Dendritic cell treated with granulocyte-macrophage colony-stimulating factor and Interleukin-4, amounts not matched to agents 40 ng/mL and 50 ng/mL, for 4 days (primary cell): Measurements from ENCODE around the gene DDRGK1.
A peak's percentile ranks its signal among the peaks of the same experiment; 100 is the strongest.
"Not testable (repeated sequence)": the region's sequence is repeated elsewhere in the genome, so short reads cannot be mapped to it uniquely, and the experiment has no call there.

ENCODE experiments used
- H3K27ac Mint-ChIP-seq: one replicate; pipeline ENCODE4 v1.8.0; 2022; ENCODE audit warnings: mild to moderate bottlenecking, mixed read lengths
- H3K27me3 Mint-ChIP-seq: one replicate; pipeline ENCODE4 v1.8.0; 2022; ENCODE audit warnings: mild to moderate bottlenecking, mixed read lengths
- H3K36me3 Mint-ChIP-seq: one replicate; pipeline ENCODE4 v1.8.0; 2022; ENCODE audit warnings: low read depth, mixed read lengths
- H3K4me1 Mint-ChIP-seq: one replicate; pipeline ENCODE4 v1.8.0; 2022; ENCODE audit warnings: low read depth, mixed read lengths
- H3K4me3 Mint-ChIP-seq: one replicate; pipeline ENCODE4 v1.8.0; 2022; ENCODE audit warnings: mild to moderate bottlenecking, moderate library complexity, mixed read lengths
- H3K9me3 Mint-ChIP-seq: one replicate; pipeline ENCODE4 v1.8.0; 2022; ENCODE audit warnings: mixed read lengths
- intact Hi-C: fragments of 100-400 bp; cut with micrococcal nuclease; formaldehyde crosslinking; loops from one replicate; pipeline ENCODE4 v1.15.0; 2022

The DDRGK1 gene

GRCh38 chr20:3215359-3215917 lies 11.0 kb upstream of the DDRGK1 start:
- Mint-ChIP-seq H3K36me3 (peaks cover 56% of the 10 kb centered on the region), H3K4me1 (peaks cover 38% of the 10 kb centered on the region), H3K27ac (peak overlapping the region; percentile 37)
- H3K27me3 Mint-ChIP-seq, intact Hi-C loops, H3K9me3 Mint-ChIP-seq, H3K4me3 Mint-ChIP-seq: not testable (repeated sequence)

GRCh38 chr20:3213226-3213625 lies 8.7 kb upstream of the DDRGK1 start:
- H3K36me3 Mint-ChIP-seq: peaks cover 54% of the 10 kb centered on the region
- H3K4me3 Mint-ChIP-seq: no peak overlapping the region
- intact Hi-C loops: no loop called here
- H3K27ac Mint-ChIP-seq: no peak overlapping the region
- H3K27me3 Mint-ChIP-seq: no peaks in the 10 kb centered on the region
- H3K4me1 Mint-ChIP-seq: peaks cover 48% of the 10 kb centered on the region
- H3K9me3 Mint-ChIP-seq: no peaks in the 10 kb centered on the region

- intact Hi-C loops: no loop called here
- peaks cover 48% of the 10 kb centered on the region for H3K4me1 Mint-ChIP-seq
These were observed 5.9 kb upstream of the DDRGK1 start for GRCh38 chr20:3210346-3210745.

GRCh38 chr20:3209946-3210317 lies 5.5 kb upstream of the DDRGK1 start:
- Mint-ChIP-seq H3K9me3 (no peaks in the 10 kb centered on the region), H3K4me1 (peaks cover 44% of the 10 kb centered on the region), H3K27me3 (no peaks in the 10 kb centered on the region), H3K36me3 (peaks cover 40% of the 10 kb centered on the region), H3K4me3 (peak overlapping the region; percentile 96), H3K27ac (peak overlapping the region; percentile 98)
- intact Hi-C loops: loop anchor here (1.0 kb wide), 1 partner anchor 51 kb away; the partner anchor contains the start of genes FASTKD5 and UBOX5

More at GRCh38 chr20:3210346-3210745, 5.9 kb upstream of the DDRGK1 start:
- peaks cover 42% of the 10 kb centered on the region for H3K36me3 Mint-ChIP-seq
- H3K9me3 Mint-ChIP-seq: no peaks in the 10 kb centered on the region
- peak overlapping the region; percentile 96 for H3K4me3 Mint-ChIP-seq
- peak overlapping the region; percentile 98 for H3K27ac Mint-ChIP-seq
- no peaks in the 10 kb centered on the region for H3K27me3 Mint-ChIP-seq

GRCh38 chr20:3209257-3209945 lies 4.9 kb upstream of the DDRGK1 start, which contains the start of gene ITPA:
Gene ITPA (plus strand): TSS chr20:3209498. CDS start chr20:3209552, 54 bp downstream.
- Mint-ChIP-seq H3K27me3 (no peaks in the 10 kb centered on the region), H3K9me3 (no peaks in the 10 kb centered on the region), H3K4me1 (peaks cover 40% of the 10 kb centered on the region), H3K36me3 (peaks cover 35% of the 10 kb centered on the region), H3K27ac (peak within 1 kb of the TSS; percentile 98), H3K4me3 (peak within 1 kb of the TSS; percentile 96)
- intact Hi-C loops: loop anchor here (1.0 kb wide), 1 partner anchor 50 kb away; the partner anchor contains the start of genes FASTKD5 and UBOX5

- Mint-ChIP-seq H3K27me3 (no peaks in the 10 kb centered on the region), H3K4me1 (peaks cover 36% of the 10 kb centered on the region), H3K36me3 (peaks cover 36% of the 10 kb centered on the region), H3K4me3 (peak overlapping the region; percentile 96), H3K9me3 (no peaks in the 10 kb centered on the region), H3K27ac (peak overlapping the region; percentile 98)
- intact Hi-C loops: loop anchor here (1.0 kb wide), 1 partner anchor 50 kb away; the partner anchor contains the start of genes FASTKD5 and UBOX5
These were observed 4.3 kb upstream of the DDRGK1 start for GRCh38 chr20:3208786-3209256.

GRCh38 chr20:3203315-3204123 lies 963 bp downstream of the DDRGK1 start:
- Mint-ChIP-seq H3K27ac (peak overlapping the region; percentile 88), H3K36me3 (peaks cover 59% of the 10 kb centered on the region), H3K4me3 (peak overlapping the region; percentile 88), H3K9me3 (no peaks in the 10 kb centered on the region), H3K27me3 (no peaks in the 10 kb centered on the region), H3K4me1 (peaks cover 29% of the 10 kb centered on the region)
- intact Hi-C loops: no loop called here

GRCh38 chr20:3202965-3203314 lies 1.5 kb downstream of the DDRGK1 start:
- H3K9me3 Mint-ChIP-seq: no peaks in the 10 kb centered on the region
- peaks cover 64% of the 10 kb centered on the region for H3K36me3 Mint-ChIP-seq
- H3K4me1 Mint-ChIP-seq: peaks cover 23% of the 10 kb centered on the region
- no peaks in the 10 kb centered on the region for H3K27me3 Mint-ChIP-seq
- H3K4me3 Mint-ChIP-seq: peak overlapping the region; percentile 88
- H3K27ac Mint-ChIP-seq: peak overlapping the region; percentile 88
- intact Hi-C loops: no loop called here

GRCh38 chr20:3199976-3200755 lies 4.3 kb downstream of the DDRGK1 start:
- Mint-ChIP-seq H3K36me3 (peaks cover 92% of the 10 kb centered on the region), H3K27me3 (no peaks in the 10 kb centered on the region), H3K4me3 (no peak overlapping the region), H3K9me3 (no peaks in the 10 kb centered on the region), H3K27ac (no peak overlapping the region), H3K4me1 (peaks cover 27% of the 10 kb centered on the region)
- intact Hi-C loops: no loop called here

- Mint-ChIP-seq H3K9me3 (no peaks in the 10 kb centered on the region), H3K36me3 (peaks cover 99% of the 10 kb centered on the region), H3K4me1 (peaks cover 28% of the 10 kb centered on the region), H3K27me3 (no peaks in the 10 kb centered on the region), H3K27ac (no peak overlapping the region), H3K4me3 (no peak overlapping the region)
- intact Hi-C loops: no loop called here
These were observed 5.3 kb downstream of the DDRGK1 start for GRCh38 chr20:3199206-3199605.

GRCh38 chr20:3195590-3196237 lies 8.8 kb downstream of the DDRGK1 start:
- Mint-ChIP-seq H3K36me3 (peaks cover 100% of the 10 kb centered on the region), H3K9me3 (no peaks in the 10 kb centered on the region), H3K4me1 (peaks cover 16% of the 10 kb centered on the region), H3K27me3 (no peaks in the 10 kb centered on the region), H3K27ac (no peak overlapping the region), H3K4me3 (no peak overlapping the region)
- intact Hi-C loops: no loop called here

GRCh38 chr20:3194617-3195280 lies 9.7 kb downstream of the DDRGK1 start:
- Mint-ChIP-seq H3K9me3 (no peaks in the 10 kb centered on the region), H3K27ac (no peak overlapping the region), H3K4me3 (no peak overlapping the region), H3K27me3 (no peaks in the 10 kb centered on the region), H3K4me1 (peaks cover 15% of the 10 kb centered on the region), H3K36me3 (peaks cover 100% of the 10 kb centered on the region)
- intact Hi-C loops: no loop called here
